Measurements from ENCODE around the gene RHBG. TPM values are rescaled to one million over a fixed set of nuclear protein-coding genes. Genes with fewer than 3 reads are reported as not detected.

Gene RHBG
- total RNA-seq, 1 donor from 2014 or later: not detected

DNA sequence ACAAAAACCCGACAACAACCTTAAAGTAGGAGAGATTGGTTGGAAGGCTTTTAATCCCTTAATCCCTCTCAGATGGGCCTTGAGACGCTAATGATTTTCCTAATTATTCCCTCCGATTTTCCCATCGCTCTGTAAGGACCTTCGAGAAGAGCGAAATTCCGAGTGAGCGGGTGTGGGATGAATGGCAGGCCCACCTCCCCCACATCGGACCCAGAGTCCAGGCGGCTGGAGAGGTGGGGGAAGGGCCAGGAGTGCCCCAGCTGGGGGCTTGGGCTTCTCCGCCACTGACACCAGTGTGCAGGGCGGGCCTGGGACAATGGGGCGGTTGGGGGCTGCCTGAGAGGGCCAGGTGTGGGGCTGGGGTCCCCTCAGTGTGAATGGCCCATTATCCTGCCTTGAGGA, 23.4 kb downstream of the RHBG start:
- H3K9ac ChIP-seq (ENCODE audit: low read depth in 1 of 3, low read length in 3 of 3): no peak overlapping the region
- H3K36me3 ChIP-seq (ENCODE audit: control insufficient read depth in 3 of 3, insufficient read depth in 3 of 3, low read length in 3 of 3): no peaks in the 10 kb centered on the region
- H3K27me3 ChIP-seq (ENCODE audit: control insufficient read depth in 3 of 3, insufficient read depth in 3 of 3, low read length in 3 of 3): peaks cover 29 to 52% (median 35%) of the 10 kb centered on the region in 3 donors
- no peak overlapping the region for H3K27ac ChIP-seq (ENCODE audit: low read depth, low read length)
- H3K4me3 ChIP-seq (ENCODE audit: low read length in 3 of 3): no peak overlapping the region
- H3K4me1 ChIP-seq (ENCODE audit: control insufficient read depth in 3 of 3, insufficient read depth in 3 of 3, low read length in 3 of 3): no peaks in the 10 kb centered on the region
- no peaks in the 10 kb centered on the region for H3K9me3 ChIP-seq (ENCODE audit: control insufficient read depth in 3 of 3, low read length in 3 of 3)

DNA sequence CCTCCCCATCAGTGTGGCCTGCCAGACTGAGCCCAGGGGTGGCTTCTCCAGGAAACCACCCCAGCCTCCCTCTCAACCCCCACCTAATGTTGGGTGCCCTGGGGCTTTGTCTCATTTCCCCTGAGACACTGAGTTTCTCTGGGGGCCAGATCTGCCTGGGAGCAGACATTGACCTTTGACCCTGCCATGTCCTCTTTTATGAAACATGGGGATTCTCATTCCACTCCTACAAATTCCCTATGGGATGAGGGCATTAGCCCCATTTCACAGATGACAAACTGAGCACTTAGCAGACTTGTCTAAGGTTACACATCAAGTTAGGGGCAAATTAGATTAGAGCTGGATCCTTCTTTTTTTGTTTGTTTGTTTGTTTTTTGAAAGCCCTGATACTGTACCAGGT, 24.1 kb downstream of the RHBG start:
- Histone ChIP-seq H3K27ac (ENCODE audit: low read depth, low read length) (no peak overlapping the region), H3K9me3 (ENCODE audit: control insufficient read depth in 3 of 3, low read length in 3 of 3) (no peaks in the 10 kb centered on the region), H3K4me3 (ENCODE audit: low read length in 3 of 3) (no peak overlapping the region), H3K9ac (ENCODE audit: low read depth in 1 of 3, low read length in 3 of 3) (no peak overlapping the region), H3K36me3 (ENCODE audit: control insufficient read depth in 3 of 3, insufficient read depth in 3 of 3, low read length in 3 of 3) (no peaks in the 10 kb centered on the region), H3K27me3 (ENCODE audit: control insufficient read depth in 3 of 3, insufficient read depth in 3 of 3, low read length in 3 of 3) (peaks cover 23 to 46% (median 29%) of the 10 kb centered on the region in 3 donors), H3K4me1 (ENCODE audit: control insufficient read depth in 3 of 3, insufficient read depth in 3 of 3, low read length in 3 of 3) (no peaks in the 10 kb centered on the region)

- H3K4me3 ChIP-seq (ENCODE audit: low read length in 3 of 3): no peak overlapping the region
- H3K27me3 ChIP-seq (ENCODE audit: control insufficient read depth in 3 of 3, insufficient read depth in 3 of 3, low read length in 3 of 3): peaks cover 17 to 37% (median 21%) of the 10 kb centered on the region in 3 donors
- H3K36me3 ChIP-seq (ENCODE audit: control insufficient read depth in 3 of 3, insufficient read depth in 3 of 3, low read length in 3 of 3): no peaks in the 10 kb centered on the region
- no peak overlapping the region for H3K9ac ChIP-seq (ENCODE audit: low read depth in 1 of 3, low read length in 3 of 3)
- H3K27ac ChIP-seq (ENCODE audit: low read depth, low read length): no peak overlapping the region
- no peaks in the 10 kb centered on the region for H3K9me3 ChIP-seq (ENCODE audit: control insufficient read depth in 3 of 3, low read length in 3 of 3)
- H3K4me1 ChIP-seq (ENCODE audit: control insufficient read depth in 3 of 3, insufficient read depth in 3 of 3, low read length in 3 of 3): no peaks in the 10 kb centered on the region
Observed at GRCh38 chr1:156394082-156394481, 25.1 kb downstream of the RHBG start.

- H3K4me3 ChIP-seq (ENCODE audit: low read length in 3 of 3): no peak overlapping the region
- H3K27me3 ChIP-seq (ENCODE audit: control insufficient read depth in 3 of 3, insufficient read depth in 3 of 3, low read length in 3 of 3): peaks cover 9 to 28% (median 13%) of the 10 kb centered on the region in 3 donors
- H3K4me1 ChIP-seq (ENCODE audit: control insufficient read depth in 3 of 3, insufficient read depth in 3 of 3, low read length in 3 of 3): no peaks in the 10 kb centered on the region
- H3K9me3 ChIP-seq (ENCODE audit: control insufficient read depth in 3 of 3, low read length in 3 of 3): no peaks in the 10 kb centered on the region
- H3K36me3 ChIP-seq (ENCODE audit: control insufficient read depth in 3 of 3, insufficient read depth in 3 of 3, low read length in 3 of 3): no peaks in the 10 kb centered on the region
- no peak overlapping the region for H3K9ac ChIP-seq (ENCODE audit: low read depth in 1 of 3, low read length in 3 of 3)
- H3K27ac ChIP-seq (ENCODE audit: low read depth, low read length): no peak overlapping the region
Observed at GRCh38 chr1:156394835-156395461, 25.9 kb downstream of the RHBG start.

DNA sequence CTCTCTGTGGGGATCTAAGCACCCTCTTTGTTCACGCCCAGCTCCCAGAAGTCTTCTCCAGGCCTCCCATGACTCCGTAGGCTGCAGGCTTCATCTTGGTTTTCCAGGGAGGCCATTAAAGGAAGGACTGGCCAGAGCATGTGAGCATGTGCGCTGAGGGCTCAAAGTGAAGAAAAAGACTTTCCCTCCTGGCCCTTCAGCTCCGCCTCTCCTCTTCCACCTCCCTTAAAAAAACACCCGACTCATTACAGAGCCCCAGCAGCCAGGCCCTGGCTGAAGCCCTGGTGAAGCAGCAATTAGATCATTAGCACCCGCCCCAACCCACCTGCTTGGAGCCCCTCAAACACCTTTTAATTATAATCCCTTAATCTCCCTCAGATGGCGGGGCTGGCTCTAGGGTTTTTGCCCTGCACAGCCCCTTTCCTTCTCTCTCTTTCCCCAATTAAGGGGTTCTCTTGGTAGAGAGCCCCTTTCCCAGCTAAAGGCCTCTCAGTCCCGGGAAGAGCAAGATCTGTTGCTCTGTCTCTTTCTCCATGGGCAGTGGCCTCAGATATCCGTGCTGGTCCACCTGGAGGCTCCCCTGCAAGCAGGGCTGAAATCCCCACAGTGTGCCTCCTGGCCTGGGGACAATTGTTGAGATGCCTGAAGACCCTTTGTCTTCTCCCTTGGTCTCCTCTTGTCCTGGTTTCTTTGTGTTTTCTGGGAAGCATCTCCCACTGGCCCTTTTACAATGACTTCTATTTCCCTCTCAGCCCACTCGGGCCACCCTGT, 30.5 kb downstream of the RHBG start:
- Histone ChIP-seq H3K9me3 (ENCODE audit: control insufficient read depth in 3 of 3, low read length in 3 of 3) (no peaks in the 10 kb centered on the region), H3K27ac (ENCODE audit: low read depth, low read length) (no peak overlapping the region), H3K4me1 (ENCODE audit: control insufficient read depth in 3 of 3, insufficient read depth in 3 of 3, low read length in 3 of 3) (no peaks in the 10 kb centered on the region), H3K9ac (ENCODE audit: low read depth in 1 of 3, low read length in 3 of 3) (no peak overlapping the region), H3K4me3 (ENCODE audit: low read length in 3 of 3) (no peak overlapping the region), H3K36me3 (ENCODE audit: control insufficient read depth in 3 of 3, insufficient read depth in 3 of 3, low read length in 3 of 3) (no peaks in the 10 kb centered on the region), H3K27me3 (ENCODE audit: control insufficient read depth in 3 of 3, insufficient read depth in 3 of 3, low read length in 3 of 3) (peaks cover 0 to 32% (median 20%) of the 10 kb centered on the region in 3 donors)

- no peaks in the 10 kb centered on the region for H3K9me3 ChIP-seq (ENCODE audit: control insufficient read depth in 3 of 3, low read length in 3 of 3)
- peaks cover 5 to 40% (median 28%) of the 10 kb centered on the region in 3 donors for H3K27me3 ChIP-seq (ENCODE audit: control insufficient read depth in 3 of 3, insufficient read depth in 3 of 3, low read length in 3 of 3)
- H3K27ac ChIP-seq (ENCODE audit: low read depth, low read length): no peak overlapping the region
- H3K4me1 ChIP-seq (ENCODE audit: control insufficient read depth in 3 of 3, insufficient read depth in 3 of 3, low read length in 3 of 3): no peaks in the 10 kb centered on the region
- H3K9ac ChIP-seq (ENCODE audit: low read depth in 1 of 3, low read length in 3 of 3): no peak overlapping the region
- no peak overlapping the region for H3K4me3 ChIP-seq (ENCODE audit: low read length in 3 of 3)
- H3K36me3 ChIP-seq (ENCODE audit: control insufficient read depth in 3 of 3, insufficient read depth in 3 of 3, low read length in 3 of 3): no peaks in the 10 kb centered on the region
Observed at GRCh38 chr1:156400191-156400935, 31.4 kb downstream of the RHBG start.

DNA sequence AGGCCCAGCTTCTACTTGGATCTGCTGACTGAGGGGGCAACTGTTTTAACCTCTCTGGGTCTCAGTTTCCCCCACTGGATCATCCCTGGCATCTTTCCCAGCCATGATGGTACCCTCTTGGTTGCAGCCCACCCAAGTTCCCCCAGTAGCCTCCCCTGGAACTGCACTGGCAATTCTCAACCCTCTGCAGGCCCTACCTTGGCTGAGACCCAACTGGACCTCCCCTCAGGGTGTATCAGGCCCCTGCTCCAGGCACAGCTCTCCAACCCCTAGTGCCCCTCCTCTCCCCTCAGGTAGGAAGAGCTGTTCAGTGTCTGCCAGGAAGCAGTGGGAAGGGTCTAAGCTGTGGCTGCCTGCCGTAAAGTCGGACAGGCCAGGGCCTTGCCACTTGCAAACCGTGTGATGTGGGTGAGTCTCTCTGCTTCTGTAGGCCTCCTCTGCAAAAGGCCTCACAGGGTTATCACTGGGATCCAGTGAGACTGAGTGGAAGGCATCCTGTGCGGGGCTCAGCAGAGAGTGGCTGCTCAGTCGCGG, 32.1 kb downstream of the RHBG start:
- H3K27ac ChIP-seq (ENCODE audit: low read depth, low read length): no peak overlapping the region
- no peaks in the 10 kb centered on the region for H3K36me3 ChIP-seq (ENCODE audit: control insufficient read depth in 3 of 3, insufficient read depth in 3 of 3, low read length in 3 of 3)
- H3K4me1 ChIP-seq (ENCODE audit: control insufficient read depth in 3 of 3, insufficient read depth in 3 of 3, low read length in 3 of 3): no peaks in the 10 kb centered on the region
- H3K9ac ChIP-seq (ENCODE audit: low read depth in 1 of 3, low read length in 3 of 3): no peak overlapping the region
- no peaks in the 10 kb centered on the region for H3K9me3 ChIP-seq (ENCODE audit: control insufficient read depth in 3 of 3, low read length in 3 of 3)
- H3K4me3 ChIP-seq (ENCODE audit: low read length in 3 of 3): no peak overlapping the region
- H3K27me3 ChIP-seq (ENCODE audit: control insufficient read depth in 3 of 3, insufficient read depth in 3 of 3, low read length in 3 of 3): peaks cover 12 to 47% (median 36%) of the 10 kb centered on the region in 3 donors

GRCh38 chr1:156401681-156402081, 32.7 kb downstream of the RHBG start:
- Histone ChIP-seq H3K27me3 (ENCODE audit: control insufficient read depth in 3 of 3, insufficient read depth in 3 of 3, low read length in 3 of 3) (peaks cover 14 to 52% (median 37%) of the 10 kb centered on the region in 3 donors), H3K27ac (ENCODE audit: low read depth, low read length) (no peak overlapping the region), H3K9ac (ENCODE audit: low read depth in 1 of 3, low read length in 3 of 3) (no peak overlapping the region), H3K4me3 (ENCODE audit: low read length in 3 of 3) (no peak overlapping the region), H3K9me3 (ENCODE audit: control insufficient read depth in 3 of 3, low read length in 3 of 3) (no peaks in the 10 kb centered on the region), H3K4me1 (ENCODE audit: control insufficient read depth in 3 of 3, insufficient read depth in 3 of 3, low read length in 3 of 3) (no peaks in the 10 kb centered on the region), H3K36me3 (ENCODE audit: control insufficient read depth in 3 of 3, insufficient read depth in 3 of 3, low read length in 3 of 3) (no peaks in the 10 kb centered on the region)

DNA sequence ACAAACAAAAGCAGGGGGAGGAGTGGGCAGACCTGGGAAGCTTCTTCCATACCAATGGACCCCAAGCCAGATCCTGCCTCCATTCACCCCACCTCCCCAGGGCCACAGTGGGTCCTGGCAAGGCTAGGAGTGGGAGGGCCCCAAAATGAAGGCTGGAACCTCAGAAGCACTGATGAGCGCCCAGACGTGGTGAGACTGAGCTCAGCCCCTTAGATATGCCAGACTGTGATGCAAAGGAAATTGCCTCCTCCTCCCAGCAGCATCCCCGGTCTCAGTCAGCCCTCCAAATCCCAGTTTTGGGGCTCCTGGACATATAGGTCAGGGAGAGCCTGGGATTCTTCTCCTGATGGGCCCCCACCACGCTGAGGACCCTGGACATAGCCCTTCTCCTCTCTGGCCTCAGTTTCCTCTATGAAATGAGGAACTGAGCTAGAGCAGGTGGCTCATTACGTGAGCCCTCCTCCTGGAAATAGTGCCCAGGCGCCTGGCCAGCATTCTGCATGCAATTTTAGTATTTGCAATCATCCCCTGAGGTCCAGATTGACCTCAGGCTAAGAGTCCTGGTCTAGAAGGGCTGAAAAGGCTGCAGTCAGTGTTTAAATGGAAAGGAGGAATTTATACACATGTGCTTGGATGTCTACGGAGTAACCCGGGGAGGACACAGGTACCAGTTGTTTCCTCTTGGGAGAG, 33.5 kb downstream of the RHBG start:
- Histone ChIP-seq H3K9ac (ENCODE audit: low read depth in 1 of 3, low read length in 3 of 3) (no peak overlapping the region), H3K27ac (ENCODE audit: low read depth, low read length) (no peak overlapping the region), H3K27me3 (ENCODE audit: control insufficient read depth in 3 of 3, insufficient read depth in 3 of 3, low read length in 3 of 3) (peaks cover 16 to 57% (median 42%) of the 10 kb centered on the region in 3 donors), H3K36me3 (ENCODE audit: control insufficient read depth in 3 of 3, insufficient read depth in 3 of 3, low read length in 3 of 3) (no peaks in the 10 kb centered on the region), H3K9me3 (ENCODE audit: control insufficient read depth in 3 of 3, low read length in 3 of 3) (no peaks in the 10 kb centered on the region), H3K4me1 (ENCODE audit: control insufficient read depth in 3 of 3, insufficient read depth in 3 of 3, low read length in 3 of 3) (no peaks in the 10 kb centered on the region), H3K4me3 (ENCODE audit: low read length in 3 of 3) (no peak overlapping the region)
